HepG2 (cell line): ENCODE data around the gene LAP3. TPM values are rescaled to one million over a fixed set of nuclear protein-coding genes. Genes with fewer than 3 reads are reported as not detected.

Experiments used
- ARNT2 ChIP-seq: sonication (generic); formaldehyde crosslinking; IDR thresholded peaks from 2 replicates; pipeline ENCODE4 v1.8.0; 2022; ENCODE audit warnings: mild to moderate bottlenecking, low read depth, missing genetic modification reagents, moderate library complexity
- CENPX ChIP-seq: sonication (generic); formaldehyde crosslinking; IDR thresholded peaks from 2 replicates; pipeline ENCODE4 v1.9.0; 2021; ENCODE audit warnings: mild to moderate bottlenecking, missing genetic modification reagents, moderate library complexity
- ELF3 ChIP-seq: IDR thresholded peaks from 2 replicates; pipeline ENCODE4 v1.6.1; 2016; ENCODE audit warnings: missing genetic modification reagents, missing compliant biosample characterization
- HNRNPL ChIP-seq: fragments of 200-400 bp; formaldehyde crosslinking; IDR thresholded peaks from 2 replicates; pipeline ENCODE4 v1.6.1; 2017; ENCODE audit warnings: mild to moderate bottlenecking, low read depth, low read length
- NFYB ChIP-seq: sonication (generic); formaldehyde crosslinking; IDR thresholded peaks from 2 replicates; pipeline ENCODE4 v1.4.0; 2020; ENCODE audit warnings: missing genetic modification reagents
- NONO ChIP-seq, 2 experiments: fragments of 450-650 bp in 1 of 2; sonication (generic) in 1 of 2; formaldehyde crosslinking in 1 of 2; IDR thresholded peaks in 1 of 2; conservative IDR thresholded peaks in 1 of 2; 2 replicates each; pipeline versions ENCODE4 v1.6.1 to v1.8.0; 2017 to 2022; ENCODE audit warnings: mild to moderate bottlenecking in 1 of 2, missing genetic modification reagents in 1 of 2, moderate library complexity in 1 of 2
- NR2F6 ChIP-seq, 2 experiments: IDR thresholded peaks; 2 replicates each; pipeline ENCODE4 v1.6.1; 2016; ENCODE audit warnings: antibody characterized with exemption in 1 of 2, mild to moderate bottlenecking in 1 of 2
- RBM39 ChIP-seq: fragments of 200-400 bp; formaldehyde crosslinking; IDR thresholded peaks from one replicate; pipeline ENCODE4 v1.6.1; 2018; ENCODE audit warnings: antibody characterized with exemption, mild to moderate bottlenecking, low read depth, low read length; ENCODE audit not compliant: poor library complexity, severe bottlenecking
- RFXANK ChIP-seq: IDR thresholded peaks from 2 replicates; pipeline ENCODE4 v1.6.1; 2016
- SPEN ChIP-seq: sonication (generic); formaldehyde crosslinking; IDR thresholded peaks from 2 replicates; pipeline ENCODE4 v1.5.1; 2020; ENCODE audit warnings: low read depth, mild to moderate bottlenecking, missing genetic modification reagents
- YY1 ChIP-seq: IDR thresholded peaks from 2 replicates; pipeline ENCODE4 v1.6.1; 2011; ENCODE audit warnings: low read length, low read depth, moderate library complexity, mild to moderate bottlenecking; ENCODE audit not compliant: insufficient read depth, insufficient replicate concordance
- ZBTB8A ChIP-seq: sonication (generic); formaldehyde crosslinking; IDR thresholded peaks from 2 replicates; pipeline ENCODE4 v1.4.0; 2020; ENCODE audit warnings: mild to moderate bottlenecking, low read depth, missing genetic modification reagents, borderline replicate concordance
- ZNF253 ChIP-seq: sonication (generic); formaldehyde crosslinking; IDR thresholded peaks from 2 replicates; pipeline ENCODE4 v1.8.0; 2022; ENCODE audit warnings: mild to moderate bottlenecking, missing genetic modification reagents, borderline replicate concordance
- ZNF788 ChIP-seq: sonication (generic); formaldehyde crosslinking; IDR thresholded peaks from 2 replicates; pipeline ENCODE4 v1.5.0; 2020; ENCODE audit warnings: mild to moderate bottlenecking, missing genetic modification reagents, borderline replicate concordance
- ZNF839 ChIP-seq: sonication (generic); formaldehyde crosslinking; IDR thresholded peaks from 2 replicates; pipeline ENCODE4 v1.4.0; 2020; ENCODE audit warnings: missing genetic modification reagents, mild to moderate bottlenecking, borderline replicate concordance
- polyA plus RNA-seq, 8 experiments: library from polyadenylated mRNA; depleted of rRNA in 3 of 8; stranded (reverse) in 7 of 8; unstranded in 1 of 8; fragments of >200 nt; fragmentation: Illumina TruSeq in 4 of 8; extraction: Trizol in 4 of 8; gene quantifications; 2 replicates each; pipeline versions ENCODE4 v1.2.1 to v1.2.3, GENCODE V29; 2011 to 2016; ENCODE audit warnings: low read depth in 4 of 8, missing spikeins in 1 of 8, mixed read lengths in 1 of 8; ENCODE audit not compliant: insufficient read depth in 1 of 8
- total RNA-seq, 5 experiments: library from RNA; depleted of rRNA; stranded (reverse); fragments of >200 nt; fragmentation: Illumina TruSeq; extraction: Trizol; gene quantifications; 2 replicates each; pipeline ENCODE4 v1.2.3, GENCODE V29; 2016; ENCODE audit warnings: low read depth in 1 of 5
- TF ChIP-seq, protein P1 (sequence below): sonication (generic); formaldehyde crosslinking; IDR thresholded peaks from 2 replicates; pipeline ENCODE4 v1.8.0; 2022; ENCODE audit warnings: mild to moderate bottlenecking, missing genetic modification reagents
- TF ChIP-seq, protein P2 (sequence below): sonication (generic); formaldehyde crosslinking; IDR thresholded peaks from 2 replicates; pipeline ENCODE4 v1.4.0; 2020; ENCODE audit warnings: missing genetic modification reagents
- TF ChIP-seq, protein P3 (sequence below): sonication (generic); formaldehyde crosslinking; IDR thresholded peaks from 2 replicates; pipeline ENCODE4 v1.4.0; 2020; ENCODE audit warnings: missing genetic modification reagents
- TF ChIP-seq, protein P4 (sequence below): sonication (generic); formaldehyde crosslinking; IDR thresholded peaks from 2 replicates; pipeline ENCODE4 v1.4.0; 2020; ENCODE audit warnings: low read depth, mild to moderate bottlenecking, missing genetic modification reagents
- TF ChIP-seq, protein P5 (sequence below): sonication (generic); formaldehyde crosslinking; IDR thresholded peaks from 2 replicates; pipeline ENCODE4; 2020; ENCODE audit warnings: missing genetic modification reagents, mild to moderate bottlenecking, borderline replicate concordance

The LAP3 gene
- total and polyA plus RNA-seq, 2 of the 13 experiments (the other 11 are each of a cell fraction or from before 2014, with no cell fraction given), result 106 to 125 TPM

DNA sequence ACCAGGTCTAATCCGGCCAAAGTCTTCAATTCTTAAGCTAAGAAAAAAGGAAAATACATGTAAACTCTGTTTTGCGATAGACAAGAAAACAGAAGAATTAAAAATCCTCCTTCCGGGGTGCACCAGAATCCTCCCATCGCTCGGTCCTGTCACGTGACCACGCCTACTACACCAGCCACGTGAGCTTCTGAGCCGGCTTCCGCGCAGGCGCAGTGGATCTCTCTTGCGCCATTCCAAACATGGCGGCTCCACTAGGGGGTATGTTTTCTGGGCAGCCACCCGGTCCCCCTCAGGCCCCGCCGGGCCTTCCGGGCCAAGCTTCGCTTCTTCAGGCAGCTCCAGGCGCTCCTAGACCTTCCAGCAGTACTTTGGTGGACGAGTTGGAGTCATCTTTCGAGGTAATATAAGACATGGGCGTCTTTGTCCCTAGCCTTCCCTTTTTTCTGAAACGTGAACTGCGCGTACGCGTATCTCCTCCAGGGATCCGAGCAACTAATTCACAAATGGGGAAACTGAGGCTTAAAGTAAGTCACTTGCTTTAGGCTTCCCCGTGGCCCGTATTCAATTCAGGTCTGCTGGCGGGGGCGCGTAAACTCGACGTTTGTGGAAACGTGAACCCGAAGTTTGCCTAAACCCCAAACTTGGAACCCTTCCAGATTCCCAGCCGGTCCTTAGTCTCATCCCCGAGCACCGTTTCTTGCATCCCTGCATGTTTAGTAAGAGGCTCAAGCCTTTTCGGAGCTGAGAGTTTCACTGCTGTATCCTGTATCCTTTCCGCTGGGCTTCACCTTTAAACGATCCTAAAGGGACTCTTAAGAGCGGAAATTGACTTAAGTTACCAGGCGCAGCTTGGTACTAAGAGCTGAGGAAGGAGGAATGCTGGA, 37.7 kb downstream of the LAP3 start, which contains the start of gene MED28 (continued):
- TF ChIP-seq, protein P1, sequence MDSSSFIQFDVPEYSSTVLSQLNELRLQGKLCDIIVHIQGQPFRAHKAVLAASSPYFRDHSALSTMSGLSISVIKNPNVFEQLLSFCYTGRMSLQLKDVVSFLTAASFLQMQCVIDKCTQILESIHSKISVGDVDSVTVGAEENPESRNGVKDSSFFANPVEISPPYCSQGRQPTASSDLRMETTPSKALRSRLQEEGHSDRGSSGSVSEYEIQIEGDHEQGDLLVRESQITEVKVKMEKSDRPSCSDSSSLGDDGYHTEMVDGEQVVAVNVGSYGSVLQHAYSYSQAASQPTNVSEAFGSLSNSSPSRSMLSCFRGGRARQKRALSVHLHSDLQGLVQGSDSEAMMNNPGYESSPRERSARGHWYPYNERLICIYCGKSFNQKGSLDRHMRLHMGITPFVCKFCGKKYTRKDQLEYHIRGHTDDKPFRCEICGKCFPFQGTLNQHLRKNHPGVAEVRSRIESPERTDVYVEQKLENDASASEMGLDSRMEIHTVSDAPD (CRISPR knock-in tag), result no peak
- TF ChIP-seq ZNF253 (CRISPR knock-in tag) (no peak), ARNT2 (CRISPR knock-in tag) (no peak), NR2F6 (IDR thresholded peaks at IDR 0.05) (peak; percentile 2; the same call in 1 of the 2 replicates), NR2F6 (CRISPR knock-in tag; IDR thresholded peaks at IDR 0.05) (no peak), SPEN (peak; percentile 71), HNRNPL (no peak), NFYB (CRISPR knock-in tag) (no peak), ELF3 (CRISPR knock-in tag) (peak; percentile 66), ZNF839 (CRISPR knock-in tag) (no peak), ZNF788 (CRISPR knock-in tag) (no peak), YY1 (peak; percentile 98), CENPX (CRISPR knock-in tag) (no peak), ZBTB8A (CRISPR knock-in tag) (no peak), RFXANK (CRISPR knock-in tag) (no peak), RBM39 (no peak), NONO (IDR thresholded peaks at IDR 0.05) (no peak), NONO (CRISPR knock-in tag; conservative IDR thresholded peaks at IDR 0.05) (0 out of 2 replicates have a peak, but pooled peaks have one; percentile 30)
- TF ChIP-seq, protein P2, sequence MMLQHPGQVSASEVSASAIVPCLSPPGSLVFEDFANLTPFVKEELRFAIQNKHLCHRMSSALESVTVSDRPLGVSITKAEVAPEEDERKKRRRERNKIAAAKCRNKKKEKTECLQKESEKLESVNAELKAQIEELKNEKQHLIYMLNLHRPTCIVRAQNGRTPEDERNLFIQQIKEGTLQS (CRISPR knock-in tag), result no peak
- TF ChIP-seq, protein P3, sequence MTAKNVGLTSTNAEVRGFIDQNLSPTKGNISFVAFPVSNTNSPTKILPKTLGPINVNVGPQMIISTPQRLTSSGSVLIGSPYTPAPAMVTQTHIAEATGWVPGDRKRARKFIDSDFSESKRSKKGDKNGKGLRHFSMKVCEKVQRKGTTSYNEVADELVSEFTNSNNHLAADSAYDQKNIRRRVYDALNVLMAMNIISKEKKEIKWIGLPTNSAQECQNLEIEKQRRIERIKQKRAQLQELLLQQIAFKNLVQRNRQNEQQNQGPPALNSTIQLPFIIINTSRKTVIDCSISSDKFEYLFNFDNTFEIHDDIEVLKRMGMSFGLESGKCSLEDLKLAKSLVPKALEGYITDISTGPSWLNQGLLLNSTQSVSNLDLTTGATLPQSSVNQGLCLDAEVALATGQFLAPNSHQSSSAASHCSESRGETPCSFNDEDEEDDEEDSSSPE (CRISPR knock-in tag), result no peak; the same call in 1 of the 2 replicates
- TF ChIP-seq, protein P4, sequence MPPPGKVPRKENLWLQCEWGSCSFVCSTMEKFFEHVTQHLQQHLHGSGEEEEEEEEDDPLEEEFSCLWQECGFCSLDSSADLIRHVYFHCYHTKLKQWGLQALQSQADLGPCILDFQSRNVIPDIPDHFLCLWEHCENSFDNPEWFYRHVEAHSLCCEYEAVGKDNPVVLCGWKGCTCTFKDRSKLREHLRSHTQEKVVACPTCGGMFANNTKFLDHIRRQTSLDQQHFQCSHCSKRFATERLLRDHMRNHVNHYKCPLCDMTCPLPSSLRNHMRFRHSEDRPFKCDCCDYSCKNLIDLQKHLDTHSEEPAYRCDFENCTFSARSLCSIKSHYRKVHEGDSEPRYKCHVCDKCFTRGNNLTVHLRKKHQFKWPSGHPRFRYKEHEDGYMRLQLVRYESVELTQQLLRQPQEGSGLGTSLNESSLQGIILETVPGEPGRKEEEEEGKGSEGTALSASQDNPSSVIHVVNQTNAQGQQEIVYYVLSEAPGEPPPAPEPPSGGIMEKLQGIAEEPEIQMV (CRISPR knock-in tag), result no peak
- TF ChIP-seq, protein P5, sequence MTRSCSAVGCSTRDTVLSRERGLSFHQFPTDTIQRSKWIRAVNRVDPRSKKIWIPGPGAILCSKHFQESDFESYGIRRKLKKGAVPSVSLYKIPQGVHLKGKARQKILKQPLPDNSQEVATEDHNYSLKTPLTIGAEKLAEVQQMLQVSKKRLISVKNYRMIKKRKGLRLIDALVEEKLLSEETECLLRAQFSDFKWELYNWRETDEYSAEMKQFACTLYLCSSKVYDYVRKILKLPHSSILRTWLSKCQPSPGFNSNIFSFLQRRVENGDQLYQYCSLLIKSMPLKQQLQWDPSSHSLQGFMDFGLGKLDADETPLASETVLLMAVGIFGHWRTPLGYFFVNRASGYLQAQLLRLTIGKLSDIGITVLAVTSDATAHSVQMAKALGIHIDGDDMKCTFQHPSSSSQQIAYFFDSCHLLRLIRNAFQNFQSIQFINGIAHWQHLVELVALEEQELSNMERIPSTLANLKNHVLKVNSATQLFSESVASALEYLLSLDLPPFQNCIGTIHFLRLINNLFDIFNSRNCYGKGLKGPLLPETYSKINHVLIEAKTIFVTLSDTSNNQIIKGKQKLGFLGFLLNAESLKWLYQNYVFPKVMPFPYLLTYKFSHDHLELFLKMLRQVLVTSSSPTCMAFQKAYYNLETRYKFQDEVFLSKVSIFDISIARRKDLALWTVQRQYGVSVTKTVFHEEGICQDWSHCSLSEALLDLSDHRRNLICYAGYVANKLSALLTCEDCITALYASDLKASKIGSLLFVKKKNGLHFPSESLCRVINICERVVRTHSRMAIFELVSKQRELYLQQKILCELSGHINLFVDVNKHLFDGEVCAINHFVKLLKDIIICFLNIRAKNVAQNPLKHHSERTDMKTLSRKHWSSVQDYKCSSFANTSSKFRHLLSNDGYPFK, result peak; percentile 70; the same call in 1 of the 2 replicates
